ENCODE results near the gene DMAC2.
"Not testable (repeated sequence)": the region's sequence is repeated elsewhere in the genome, so short reads cannot be mapped to it uniquely, and the experiment has no call there.

Gene DMAC2

DNA sequence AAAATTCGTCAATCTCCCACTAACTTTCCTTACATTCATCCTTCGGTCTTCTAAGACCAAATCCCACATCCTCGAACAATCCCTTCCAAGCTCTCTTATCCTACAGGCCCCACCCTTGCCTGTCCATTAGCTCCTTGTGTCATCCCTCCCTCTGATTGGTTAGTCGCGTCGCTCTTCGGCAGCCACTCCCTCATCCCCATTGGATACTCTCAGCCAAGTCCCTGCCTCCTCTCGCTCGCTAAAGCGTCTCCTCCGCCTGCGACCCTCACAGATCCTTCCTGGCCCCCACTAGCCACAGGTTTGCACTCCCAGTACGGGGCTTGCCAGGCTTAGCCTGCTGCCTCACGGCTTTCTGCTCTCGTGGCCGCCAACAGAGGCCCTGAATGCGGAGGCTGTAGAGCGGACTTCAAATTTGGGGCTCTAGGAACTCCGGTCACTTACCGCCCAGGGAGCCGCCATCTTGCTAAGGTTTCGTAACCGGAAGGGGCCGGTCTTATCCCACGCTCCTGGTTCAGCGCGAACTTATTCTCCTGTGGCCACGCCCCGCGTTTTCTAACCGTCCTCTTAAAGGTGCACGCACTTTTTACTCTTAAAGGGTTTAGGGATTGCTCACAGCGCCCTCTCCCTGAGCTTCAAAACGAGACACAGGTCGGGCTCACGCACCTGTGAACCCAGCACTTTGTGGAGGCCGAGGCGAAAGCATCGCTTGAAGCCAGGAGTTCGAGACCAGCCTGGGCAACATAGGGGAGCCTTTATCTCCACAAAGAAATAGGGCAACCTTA lies at the start of gene DMAC2:
DMAC2 (minus strand) TSS at position 472 of the 782 bp plus-strand sequence; CDS start at position 459, 13 bp downstream.
- peak; percentile 98 for DNase-seq (ENCODE audit: low spot score)

DNA sequence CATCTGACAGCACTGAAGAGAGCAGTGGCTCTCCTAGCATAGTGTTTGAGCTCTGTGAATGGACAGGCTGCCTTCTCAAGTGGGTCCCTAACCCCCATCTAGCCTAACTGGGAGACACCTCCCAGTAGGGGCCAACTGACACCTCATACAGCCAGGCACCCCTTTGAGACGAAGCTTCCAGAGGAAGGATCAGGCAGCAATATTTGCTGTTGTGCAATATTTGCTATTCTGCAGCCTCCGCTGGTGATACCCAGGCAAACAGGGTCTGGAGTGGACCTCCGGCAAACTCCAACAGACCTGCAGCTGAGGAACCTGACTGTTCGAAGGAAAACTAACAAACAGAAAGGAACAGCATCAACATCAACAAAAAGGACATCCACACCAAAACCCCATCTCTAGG lies 47.2 kb upstream of the DMAC2 start:
- not testable (repeated sequence) for DNase-seq (ENCODE audit: low spot score)

GRCh38 chr19:41484822-41485221 lies 45.1 kb upstream of the DMAC2 start:
- DNase-seq (ENCODE audit: low spot score): no peak

DNA sequence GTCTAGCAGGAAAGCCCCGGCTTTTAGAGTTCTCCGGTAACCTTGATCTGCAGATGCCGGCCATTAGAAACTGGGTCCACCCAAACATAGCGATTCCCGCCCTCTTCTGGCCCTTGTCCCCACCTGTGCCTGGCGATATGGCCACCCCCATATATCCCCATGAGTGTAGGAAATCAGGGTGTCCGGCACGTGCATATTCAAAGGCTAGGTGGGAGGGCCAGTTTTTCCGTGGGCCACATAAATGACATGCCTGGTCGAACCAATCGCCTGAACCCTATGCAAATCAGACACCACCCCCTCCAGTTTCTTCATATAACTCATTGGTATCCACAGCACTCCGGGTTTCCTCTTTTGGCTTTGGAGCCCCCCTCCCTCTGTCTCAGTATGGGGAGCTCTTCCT lies 40.6 kb upstream of the DMAC2 start:
- DNase-seq (ENCODE audit: low spot score): no peak

GRCh38 chr19:41479757-41480191 lies 40.1 kb upstream of the DMAC2 start:
- peak; percentile 21 for DNase-seq (ENCODE audit: low spot score)

GRCh38 chr19:41478875-41479756 lies 39.4 kb upstream of the DMAC2 start:
- no peak for DNase-seq (ENCODE audit: low spot score)

DNA sequence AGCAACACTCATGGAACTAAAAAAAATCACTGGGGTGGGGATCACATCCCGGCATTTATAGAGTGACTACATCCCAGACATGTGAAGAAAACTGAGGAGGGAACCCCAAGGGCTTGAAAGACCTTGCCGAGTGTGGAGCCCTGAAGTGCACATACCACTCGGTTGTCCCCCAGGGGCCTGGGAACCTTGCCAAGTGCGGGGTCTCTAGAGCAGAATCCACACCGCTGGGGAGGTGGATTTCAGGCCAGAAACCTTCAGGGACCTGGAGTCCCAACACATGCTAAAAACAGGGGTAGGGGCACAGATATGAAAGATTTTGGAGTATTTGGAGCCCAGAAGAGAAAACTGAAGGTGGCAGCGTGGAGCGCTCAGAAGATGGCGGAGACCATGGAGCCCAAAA lies 38.5 kb upstream of the DMAC2 start:
- DNase-seq (ENCODE audit: low spot score): no peak

DNA sequence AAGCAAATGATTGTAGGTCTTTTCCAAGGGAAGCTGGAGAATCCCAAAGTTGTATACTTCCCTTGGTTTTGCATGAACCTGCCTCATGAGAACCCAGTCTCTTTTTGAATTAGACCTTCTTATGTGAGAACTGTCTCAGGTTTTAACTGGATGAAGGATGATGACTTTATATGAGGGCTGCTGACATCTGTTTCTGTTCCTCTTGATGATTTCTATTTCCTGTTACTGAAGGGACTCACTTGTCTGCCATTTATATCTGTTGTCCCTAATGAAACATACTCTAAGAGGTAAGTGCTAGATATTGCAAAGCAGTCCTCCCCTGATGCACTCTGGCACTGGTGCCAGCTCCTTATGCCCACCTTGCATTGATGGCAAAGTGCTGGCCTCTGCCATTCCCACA lies 36.9 kb upstream of the DMAC2 start:
- DNase-seq (ENCODE audit: low spot score): no peak

DNA sequence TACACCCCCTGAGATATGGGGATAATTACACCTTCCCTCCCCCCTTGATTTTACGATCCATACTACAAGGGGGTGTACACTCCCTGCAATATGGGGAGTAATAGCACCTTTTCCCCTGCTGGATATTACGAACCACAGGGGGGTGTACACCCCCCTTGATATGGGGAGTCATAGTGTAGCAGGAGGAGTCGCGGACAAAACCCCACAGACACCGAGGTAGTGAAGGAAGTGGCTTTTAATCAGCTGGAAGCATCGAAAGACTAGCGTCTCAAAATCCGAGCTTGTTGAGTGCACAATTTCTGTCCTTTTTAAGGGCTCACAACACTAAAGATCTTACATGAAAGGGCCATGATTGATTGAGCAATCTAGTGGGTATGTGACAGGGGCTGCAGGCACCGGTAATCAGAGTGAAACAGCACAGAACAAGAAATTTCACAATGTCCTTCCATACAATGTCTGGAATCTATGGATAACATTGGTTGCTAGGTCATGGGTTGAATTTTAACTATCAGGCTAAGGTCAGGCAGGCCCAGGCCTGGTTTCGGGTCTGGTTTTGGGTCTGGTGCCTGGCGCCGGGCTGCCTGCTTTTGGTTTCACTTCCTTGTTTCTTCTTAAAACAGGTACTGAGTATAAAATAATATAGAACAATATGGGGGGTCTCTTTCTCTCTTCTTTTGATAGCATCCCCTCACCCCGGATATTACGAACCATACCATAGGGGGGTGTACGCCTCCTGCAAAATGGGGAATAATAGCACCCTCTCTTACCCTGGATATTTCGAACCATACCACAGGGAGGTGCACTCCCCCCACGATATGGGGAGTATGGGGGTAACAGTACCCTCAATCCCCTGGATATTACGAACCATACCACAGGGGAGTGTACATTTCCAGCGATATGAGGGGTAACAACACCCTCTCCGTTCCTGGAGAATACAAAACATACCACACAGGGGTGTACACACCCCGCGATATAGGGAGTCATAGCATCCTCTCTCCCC lies 23.8 kb upstream of the DMAC2 start:
- not testable (repeated sequence) for DNase-seq (ENCODE audit: low spot score)

DNA sequence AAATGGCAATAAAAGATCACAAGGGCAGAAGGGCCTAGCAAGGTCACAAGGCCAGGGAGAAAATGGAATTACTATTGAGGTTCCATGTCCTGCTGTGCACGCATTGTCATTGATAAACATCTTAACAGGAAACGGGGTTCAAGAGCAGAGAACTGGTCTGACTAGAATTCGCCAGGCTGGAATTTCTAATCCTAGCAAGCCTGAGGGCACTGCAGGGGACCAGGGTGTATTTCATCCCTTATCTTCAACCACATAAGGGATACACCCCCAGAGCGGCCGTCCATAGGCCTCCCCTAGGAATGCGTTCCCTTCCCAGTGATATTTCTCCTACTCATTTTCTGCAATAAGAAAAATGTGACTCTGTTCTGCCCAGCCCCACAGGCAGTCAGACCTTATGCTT lies 22.8 kb upstream of the DMAC2 start:
- DNase-seq (ENCODE audit: low spot score): no peak

DNA sequence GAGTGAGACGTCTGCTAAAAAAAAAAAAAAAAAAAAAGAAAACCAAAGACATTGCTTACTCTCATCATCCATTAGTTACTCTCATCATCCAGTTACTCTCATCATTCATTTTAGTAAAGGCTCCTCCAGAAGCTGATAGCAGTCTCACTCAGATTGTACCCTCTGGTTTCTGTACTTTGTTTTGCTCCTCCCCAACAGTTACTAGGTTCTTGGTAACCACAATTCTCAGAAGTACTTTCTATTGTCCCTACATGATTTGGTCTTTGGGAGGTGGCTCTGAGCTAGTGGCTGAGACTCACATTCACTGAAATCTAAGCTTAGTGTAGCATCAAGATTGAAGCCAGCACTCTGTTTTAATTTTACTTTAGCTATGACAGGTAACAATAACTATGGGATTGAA lies 17.5 kb upstream of the DMAC2 start:
- no peak for DNase-seq (ENCODE audit: low spot score)

DNA sequence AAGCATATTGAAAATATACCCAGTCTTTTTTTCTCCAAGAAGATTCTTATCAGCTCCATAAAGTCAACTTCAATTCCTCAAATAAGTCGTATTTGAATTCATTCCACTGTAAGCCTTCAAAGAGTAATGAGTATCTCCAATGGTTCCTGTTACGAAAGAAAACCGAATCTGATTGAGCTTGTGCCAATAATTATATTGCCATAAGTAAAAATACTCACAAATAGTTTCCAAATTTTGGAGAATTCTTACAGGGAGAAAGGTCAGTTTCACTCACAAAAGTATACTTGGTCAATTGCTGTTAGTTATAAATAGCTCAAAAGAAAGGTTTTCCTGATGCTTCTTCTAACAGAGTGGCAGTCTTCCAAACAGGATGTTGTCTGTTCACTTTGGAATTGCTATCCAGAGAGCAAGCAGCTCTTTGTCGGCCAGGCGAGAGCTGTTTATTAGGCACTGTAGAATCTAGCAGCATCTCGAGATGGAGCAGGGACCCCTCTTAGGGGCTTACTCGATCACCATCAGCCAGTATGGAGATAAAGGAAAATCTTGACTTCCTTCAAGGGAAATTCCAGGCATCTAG lies 16.7 kb upstream of the DMAC2 start:
- DNase-seq (ENCODE audit: low spot score): peak; percentile 25

GRCh38 chr19:41455936-41456335 lies 16.2 kb upstream of the DMAC2 start:
- DNase-seq (ENCODE audit: low spot score): peak; percentile 23

GRCh38 chr19:41452584-41453275 lies 13.0 kb upstream of the DMAC2 start:
- no peak for DNase-seq (ENCODE audit: low spot score)

- no peak for DNase-seq (ENCODE audit: low spot score)
Measured at GRCh38 chr19:41449865-41450178, 10.1 kb upstream of the DMAC2 start.

DNA sequence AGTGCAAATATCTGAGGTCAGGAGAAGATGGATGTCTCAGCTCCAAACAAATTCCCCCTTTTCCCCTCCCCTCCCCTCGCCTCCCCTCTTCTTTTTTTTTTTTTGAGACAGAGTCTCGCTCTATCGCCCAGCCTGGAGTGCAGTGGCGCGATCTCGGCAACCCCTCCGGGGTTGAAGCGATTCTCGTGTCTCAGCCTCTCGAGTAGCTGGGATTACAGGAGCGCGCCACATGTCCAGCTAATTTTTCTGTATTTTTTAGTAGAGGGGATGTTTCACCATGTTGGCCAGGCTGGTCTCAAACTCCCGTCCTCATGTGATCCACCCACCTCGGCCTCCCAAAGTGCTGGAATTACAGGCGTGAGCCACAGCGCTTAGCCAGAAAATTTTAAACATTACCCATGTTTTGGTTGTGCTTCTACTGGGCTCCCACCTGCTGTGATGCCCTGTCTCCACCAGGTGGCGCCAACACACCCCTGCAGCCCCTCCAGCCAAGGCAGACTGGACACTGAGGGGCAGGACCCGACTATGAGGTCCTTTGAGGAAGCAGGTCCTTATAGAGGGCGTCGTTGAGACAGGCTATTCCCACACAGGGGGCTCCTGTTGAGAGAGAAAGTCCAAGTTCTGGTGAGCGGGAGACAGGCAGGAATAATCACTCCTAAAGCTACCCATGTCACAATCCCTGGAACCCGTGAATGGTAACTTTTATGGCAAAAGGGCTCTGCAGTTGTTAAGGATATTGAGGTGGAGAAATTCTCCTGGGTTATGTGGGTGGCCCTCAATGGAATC lies 9.6 kb upstream of the DMAC2 start:
- peak; percentile 69 for DNase-seq (ENCODE audit: low spot score)

- no peak for DNase-seq (ENCODE audit: low spot score)
Measured at GRCh38 chr19:41447732-41448332, 8.1 kb upstream of the DMAC2 start.

GRCh38 chr19:41445575-41445974 lies 5.9 kb upstream of the DMAC2 start:
- no peak for DNase-seq (ENCODE audit: low spot score)

DNA sequence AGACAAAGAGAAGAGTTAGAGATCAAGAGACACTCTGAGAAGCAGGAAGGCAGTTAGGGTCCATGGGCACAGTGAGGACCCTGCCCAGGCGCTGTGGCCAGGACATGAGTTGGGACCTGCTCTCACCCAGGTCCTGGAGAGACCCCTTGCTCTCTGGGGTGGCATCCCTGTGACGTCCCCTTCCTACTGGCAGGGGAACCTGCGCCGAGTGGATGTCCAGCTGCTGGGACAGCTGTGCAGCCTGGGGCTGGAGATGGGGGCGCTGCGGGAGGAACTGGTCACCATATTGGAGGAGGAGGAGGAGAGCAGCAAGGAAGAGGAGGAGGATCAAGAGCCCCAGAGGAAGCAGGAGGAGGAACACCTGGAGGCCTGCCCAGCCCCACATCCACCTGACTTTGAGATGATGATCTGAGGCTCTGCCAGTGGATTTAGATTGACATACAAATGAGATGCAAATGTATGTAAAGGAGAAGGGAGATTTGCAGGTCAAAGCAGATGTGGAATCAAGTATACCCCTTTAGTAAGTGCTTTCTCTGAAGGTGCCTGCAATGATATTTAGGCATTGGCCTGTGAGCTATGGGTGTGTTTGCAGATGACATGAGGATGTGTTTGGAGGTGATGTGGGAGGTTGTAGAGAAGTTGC lies 4.2 kb upstream of the DMAC2 start:
- no peak for DNase-seq (ENCODE audit: low spot score)
